HG03432 (cell line): Measurements from ENCODE around the gene CCDC74A.
A peak's percentile ranks its signal among the peaks of the same experiment; 100 is the strongest.
"Not testable (repeated sequence)": the region's sequence is repeated elsewhere in the genome, so short reads cannot be mapped to it uniquely, and the experiment has no call there.

Source experiments
- ATAC-seq: cut with Tn5 transposase; IDR thresholded peaks from one replicate; pipeline ENCODE4 v1.9.1; 2021; ENCODE audit warnings: mild to moderate bottlenecking, moderate library complexity; ENCODE audit not compliant: unreplicated experiment

The CCDC74A gene

DNA sequence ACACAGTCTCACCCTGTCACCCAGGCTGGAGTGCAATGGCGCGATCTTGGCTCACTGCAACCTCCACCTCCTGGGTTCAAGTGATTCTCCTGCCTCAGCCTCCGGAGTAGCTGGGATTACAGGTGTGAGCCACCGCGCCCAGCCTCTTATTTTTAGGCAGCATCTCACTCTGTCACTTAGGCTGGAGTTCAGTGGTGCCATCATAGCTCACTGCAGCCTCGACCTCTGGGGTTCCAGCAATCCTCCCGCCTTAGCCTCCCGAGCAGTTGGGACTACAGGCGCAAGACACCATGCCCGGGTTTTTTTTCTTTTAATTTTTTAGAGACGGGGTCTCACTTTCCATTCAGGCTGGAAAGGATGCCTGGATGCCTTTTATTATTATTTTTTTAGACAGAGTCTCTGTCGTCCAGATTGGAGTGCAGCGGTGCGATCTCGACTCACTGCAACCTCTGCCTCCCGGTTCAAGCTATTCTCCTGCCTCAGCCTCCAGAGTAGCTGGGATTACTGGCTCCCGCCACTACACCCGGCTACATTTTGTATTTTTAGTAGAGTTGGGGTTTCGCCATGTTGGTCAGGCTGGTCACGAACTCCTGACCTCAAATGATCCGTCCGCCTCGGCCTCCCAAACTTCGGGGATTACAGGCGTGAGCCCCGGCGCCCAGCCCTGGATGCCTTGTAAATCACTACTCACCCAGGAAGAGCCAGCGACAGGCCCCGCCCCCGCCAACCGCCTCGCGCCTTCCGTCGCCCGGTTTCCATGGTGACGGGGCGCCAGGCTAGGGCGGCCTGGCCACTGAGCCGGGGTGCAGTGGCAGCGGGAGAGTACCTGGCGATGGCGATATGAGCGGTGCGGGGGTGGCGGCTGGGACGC is at the start of gene CCDC74A:
CCDC74A (plus strand) TSS at position 758 of the 871 bp plus-strand sequence; CDS start at position 841, 83 bp downstream.
- ATAC-seq = peak; percentile 87

DNA sequence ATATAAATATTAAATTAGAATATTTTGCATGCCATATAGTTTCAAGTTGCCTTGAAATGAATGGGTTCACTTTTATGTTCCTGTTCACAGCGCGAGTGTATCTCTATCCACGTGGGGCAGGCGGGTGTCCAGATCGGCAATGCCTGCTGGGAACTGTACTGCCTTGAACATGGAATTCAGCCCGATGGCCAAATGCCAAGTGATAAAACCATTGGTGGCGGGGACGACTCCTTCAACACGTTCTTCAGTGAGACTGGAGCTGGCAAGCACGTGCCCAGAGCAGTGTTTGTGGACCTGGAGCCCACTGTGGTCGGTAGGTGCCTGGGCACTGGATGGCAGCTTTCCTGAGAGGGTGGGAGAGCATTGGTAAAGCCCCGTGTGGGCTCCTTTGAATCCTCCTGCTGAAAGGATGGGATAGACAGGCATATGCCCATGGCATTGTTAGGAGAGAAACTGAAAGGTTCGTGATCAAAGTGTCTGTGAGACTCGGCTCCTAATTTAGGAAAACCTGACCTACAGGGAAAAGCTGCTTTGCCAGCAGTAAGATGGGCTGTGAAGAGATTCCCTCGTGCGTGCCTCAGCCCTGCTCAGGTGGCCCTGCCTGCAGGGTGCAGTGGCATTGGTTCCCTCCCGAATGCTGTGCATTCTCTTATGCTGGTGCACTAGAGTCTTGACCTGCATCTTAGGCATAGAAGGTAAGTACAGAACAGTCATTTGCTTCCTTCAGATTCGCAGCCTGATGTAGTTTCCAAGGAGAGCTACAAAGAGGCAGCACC is 49.4 kb upstream of the CCDC74A start:
- ATAC-seq = not testable (repeated sequence)

DNA sequence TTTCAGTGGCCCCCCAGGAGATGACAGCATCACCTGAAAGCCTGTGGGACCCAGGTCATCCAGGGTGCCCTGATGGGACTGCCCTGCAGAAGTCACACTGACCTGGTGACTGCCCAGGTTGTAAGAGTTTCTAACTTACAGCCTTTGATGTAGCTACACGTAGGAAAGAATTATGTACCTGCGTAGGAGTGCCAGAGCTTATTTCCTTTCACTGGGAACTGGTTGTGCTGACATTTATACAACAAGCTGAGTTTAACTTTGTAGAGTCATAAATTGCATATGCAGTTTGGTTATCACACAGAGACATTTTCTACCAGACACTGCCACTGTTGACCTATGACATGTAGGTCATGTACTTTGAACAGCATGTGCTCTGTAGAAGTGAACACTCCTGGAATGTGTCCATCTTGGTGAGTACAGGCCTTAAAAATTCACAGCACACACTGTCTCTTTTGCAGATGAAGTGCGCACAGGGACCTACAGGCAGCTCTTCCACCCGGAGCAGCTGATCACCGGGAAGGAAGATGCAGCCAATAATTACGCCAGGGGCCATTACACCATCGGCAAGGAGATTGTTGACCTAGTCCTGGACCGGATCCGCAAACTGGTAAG is 48.7 kb upstream of the CCDC74A start:
- ATAC-seq = not testable (repeated sequence)

DNA sequence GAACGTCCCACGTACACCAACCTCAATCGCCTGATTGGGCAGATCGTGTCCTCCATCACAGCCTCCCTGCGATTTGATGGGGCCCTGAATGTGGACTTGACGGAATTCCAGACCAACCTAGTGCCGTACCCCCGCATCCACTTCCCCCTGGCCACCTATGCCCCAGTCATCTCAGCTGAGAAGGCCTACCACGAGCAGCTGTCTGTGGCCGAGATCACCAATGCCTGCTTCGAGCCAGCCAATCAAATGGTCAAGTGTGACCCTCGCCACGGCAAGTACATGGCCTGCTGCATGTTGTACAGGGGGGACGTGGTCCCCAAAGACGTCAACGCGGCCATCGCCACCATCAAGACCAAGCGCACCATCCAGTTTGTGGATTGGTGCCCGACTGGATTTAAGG is 47.3 kb upstream of the CCDC74A start:
- not testable (repeated sequence) for ATAC-seq

DNA sequence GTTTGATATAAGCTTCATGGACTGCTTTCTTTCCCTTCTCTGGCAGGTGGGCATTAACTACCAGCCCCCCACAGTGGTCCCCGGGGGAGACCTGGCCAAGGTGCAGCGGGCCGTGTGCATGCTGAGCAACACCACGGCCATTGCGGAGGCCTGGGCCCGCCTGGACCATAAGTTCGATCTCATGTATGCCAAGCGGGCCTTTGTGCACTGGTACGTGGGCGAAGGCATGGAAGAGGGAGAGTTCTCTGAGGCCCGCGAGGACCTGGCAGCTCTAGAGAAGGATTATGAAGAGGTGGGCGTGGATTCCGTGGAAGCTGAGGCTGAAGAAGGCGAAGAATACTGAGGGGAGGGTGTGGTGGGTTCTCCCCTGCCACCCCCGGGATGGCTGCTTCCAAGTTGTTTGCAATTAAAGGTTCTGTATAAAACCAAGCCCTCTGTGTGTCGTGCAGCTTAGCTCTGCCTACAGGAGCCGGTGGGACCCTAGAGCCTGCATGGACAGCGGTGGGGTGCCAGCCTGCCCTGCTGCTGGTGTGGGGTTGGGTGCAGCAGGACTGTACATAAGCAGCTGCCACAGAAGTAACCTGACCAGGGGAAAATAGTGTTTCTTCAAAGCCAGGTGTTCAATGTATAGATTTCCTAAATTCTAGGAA is 45.1 kb upstream of the CCDC74A start:
- ATAC-seq = not testable (repeated sequence)

DNA sequence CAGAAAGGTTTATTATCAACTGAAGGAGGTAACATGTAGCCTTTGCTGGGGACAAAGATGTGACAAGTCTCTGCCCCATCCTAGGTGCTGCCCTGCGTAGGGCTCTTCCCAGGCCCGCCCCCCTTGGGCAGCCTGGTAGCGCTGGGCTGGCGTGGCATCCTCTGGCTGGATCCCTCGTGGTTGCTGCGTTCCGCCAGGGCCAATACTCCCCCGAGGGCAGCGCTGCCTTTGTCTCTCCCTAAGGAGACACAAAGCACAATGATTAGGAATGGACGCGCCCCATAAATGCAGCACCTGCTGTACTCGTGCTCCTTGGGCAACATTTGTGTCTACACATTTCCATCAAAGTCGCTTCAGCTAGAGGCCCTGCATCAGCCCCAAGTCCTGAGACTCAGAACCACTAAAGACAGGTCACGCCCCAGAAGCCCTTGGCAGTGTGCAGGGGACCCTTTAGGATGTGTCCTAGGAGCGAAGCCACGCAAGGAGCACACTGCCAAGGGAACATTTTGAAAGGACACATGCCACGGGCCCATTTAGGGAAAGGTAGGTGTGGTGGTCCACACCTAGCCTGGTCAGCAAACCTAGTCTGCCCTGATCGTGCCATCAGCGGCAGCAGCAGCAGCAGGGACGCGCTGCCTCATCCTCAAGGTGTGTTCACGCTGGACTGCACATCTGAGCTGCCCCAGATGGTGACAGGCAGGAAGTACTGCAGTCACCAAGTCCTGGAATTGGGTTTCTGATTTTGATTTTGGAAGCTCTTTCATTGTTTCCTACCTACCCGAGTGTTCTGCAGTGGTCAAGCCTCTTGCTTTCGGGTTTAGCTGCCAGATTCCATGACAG is 43.5 kb upstream of the CCDC74A start:
- not testable (repeated sequence) for ATAC-seq

DNA sequence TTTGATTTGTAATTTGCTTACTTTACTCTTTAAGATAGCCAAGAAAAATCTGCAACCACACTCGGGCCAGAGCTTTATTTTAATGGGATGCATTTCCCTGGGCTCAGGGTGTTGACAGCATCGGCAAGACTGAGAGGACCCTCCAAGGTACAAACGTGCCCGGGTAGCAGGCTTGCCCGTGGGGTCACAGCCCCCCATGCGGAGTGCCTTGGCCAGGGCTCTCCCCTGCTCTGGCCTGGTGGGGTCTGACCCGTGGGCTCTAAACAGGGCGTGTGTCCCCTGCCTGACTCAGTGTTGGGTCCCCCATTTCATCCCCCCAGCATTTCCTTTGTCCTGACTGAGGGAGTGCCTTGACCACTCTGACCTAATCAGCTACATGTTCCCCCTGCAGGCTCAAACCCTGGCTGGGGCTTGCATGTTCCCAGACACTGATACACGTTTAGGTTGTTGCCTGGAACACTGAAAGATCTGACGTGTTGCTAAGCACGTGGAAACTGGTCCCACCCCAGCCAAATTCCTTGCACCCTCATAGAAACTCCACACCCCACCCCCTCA is 42.7 kb upstream of the CCDC74A start:
- not testable (repeated sequence) for ATAC-seq

DNA sequence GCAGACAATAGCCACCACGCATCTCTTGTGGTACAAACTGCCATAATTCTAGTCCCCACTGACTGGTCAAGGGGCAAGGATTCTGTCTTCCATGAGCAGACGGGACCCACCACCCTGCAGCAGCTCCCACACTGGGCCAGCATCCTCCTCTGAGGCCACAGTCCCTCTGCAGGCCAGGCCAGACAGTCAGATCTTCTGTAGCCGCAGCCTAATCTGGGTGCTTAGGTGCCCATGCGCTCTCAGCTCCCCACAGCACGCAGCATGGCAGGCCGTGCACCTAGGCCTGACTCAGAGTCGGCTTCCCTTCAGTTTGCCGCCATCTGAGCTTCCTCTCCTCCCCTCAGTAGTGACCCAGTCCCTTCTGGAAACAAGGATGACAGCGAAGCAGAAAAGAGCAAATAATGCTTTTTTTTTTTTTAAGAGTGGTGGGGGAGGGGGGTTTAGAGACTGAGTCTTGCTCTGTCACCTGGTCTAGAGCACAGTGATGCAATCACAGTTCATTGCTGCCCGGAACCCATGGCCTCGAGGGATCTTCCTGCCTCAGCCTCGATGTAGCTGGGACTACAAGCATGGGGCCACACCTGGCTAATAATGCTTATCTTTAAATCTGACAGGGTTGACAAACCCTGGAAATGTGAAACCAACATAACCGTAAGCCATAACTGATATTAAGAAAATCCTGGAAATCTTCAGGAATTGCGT is 41.3 kb upstream of the CCDC74A start:
- ATAC-seq = not testable (repeated sequence)

DNA sequence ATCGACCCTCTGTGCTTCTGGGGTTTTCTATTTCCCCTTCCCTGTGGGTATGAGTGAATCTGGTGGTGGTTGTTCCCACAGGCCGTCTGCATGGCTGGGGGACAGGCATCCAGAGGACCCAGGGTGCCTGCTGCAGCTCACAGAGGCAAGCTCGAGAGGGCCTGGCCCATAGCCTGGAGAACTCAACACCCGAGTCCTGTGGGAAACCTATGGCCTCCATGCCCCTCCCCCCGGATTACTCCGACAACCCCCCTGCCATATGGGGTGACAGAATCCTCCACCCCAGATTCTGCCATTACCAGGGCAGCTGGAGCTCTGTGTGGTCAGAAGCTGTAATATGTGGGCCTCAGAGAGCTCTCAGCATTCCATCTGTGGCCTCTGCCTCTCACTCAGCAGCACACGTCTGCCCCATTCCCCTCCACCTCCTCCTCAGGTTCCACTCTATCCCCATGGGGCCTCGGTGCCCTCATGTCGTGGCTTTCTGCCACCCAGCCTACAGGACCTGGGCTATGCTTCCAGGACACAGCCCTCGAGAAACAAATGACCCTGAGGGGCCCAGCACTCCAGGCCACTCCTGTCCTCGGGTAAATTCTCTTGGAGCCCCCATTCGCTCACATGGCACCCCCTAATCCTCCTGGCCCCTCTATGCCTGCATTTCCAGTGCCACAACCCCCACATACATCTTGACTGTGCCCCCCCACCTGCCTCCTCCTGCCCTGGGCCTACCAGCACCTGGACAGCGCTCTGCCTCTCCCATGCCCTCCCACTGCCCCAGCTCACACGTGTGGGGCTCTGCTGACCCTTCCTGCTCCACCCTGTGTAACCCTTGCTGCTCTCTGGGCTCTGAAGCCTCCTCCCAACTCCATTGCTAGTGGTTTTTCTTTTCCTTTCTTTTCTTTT is 39.1 kb upstream of the CCDC74A start:
- ATAC-seq = no peak

DNA sequence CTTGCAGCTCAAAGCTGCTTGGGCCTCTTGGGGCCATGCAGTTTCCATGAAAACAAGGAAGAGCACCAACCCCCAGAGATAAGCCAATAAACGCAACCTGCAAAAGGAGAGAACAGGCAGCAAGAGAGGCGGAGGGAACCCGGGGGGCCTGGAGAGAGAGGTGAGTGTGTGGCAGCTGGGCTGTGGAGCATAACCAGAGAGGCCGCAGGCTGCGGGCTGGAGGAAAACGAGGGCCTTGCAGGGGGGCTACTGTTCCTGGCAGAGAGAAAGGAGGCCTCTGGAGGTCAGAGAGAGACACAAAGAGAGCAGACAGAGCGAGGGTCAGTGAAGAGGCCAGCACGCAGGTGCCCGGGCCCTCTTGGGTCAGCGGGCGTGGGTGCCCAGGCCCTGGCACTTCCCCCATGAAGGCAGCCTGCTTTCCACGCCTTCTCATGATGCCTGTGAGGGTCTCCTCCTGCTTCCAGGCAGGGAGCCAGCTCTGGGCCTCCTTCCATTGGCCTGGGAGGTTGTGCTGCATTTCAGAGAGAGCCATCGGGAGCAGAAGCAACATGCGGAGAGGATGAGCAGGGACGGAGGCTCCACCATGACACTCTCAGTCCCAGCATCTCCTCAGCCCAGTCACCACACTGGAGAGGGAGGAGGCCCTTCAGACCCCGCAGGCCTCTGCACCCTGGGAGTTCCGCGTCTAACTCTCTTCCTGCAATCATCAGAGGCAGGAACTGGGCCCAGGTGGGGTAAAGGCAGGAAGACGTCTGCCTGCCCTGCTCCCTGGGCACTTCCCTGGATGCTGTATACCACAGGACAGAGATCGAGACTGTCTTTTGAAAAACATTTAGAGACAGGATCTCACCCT is 36.8 kb upstream of the CCDC74A start:
- ATAC-seq = not testable (repeated sequence)

DNA sequence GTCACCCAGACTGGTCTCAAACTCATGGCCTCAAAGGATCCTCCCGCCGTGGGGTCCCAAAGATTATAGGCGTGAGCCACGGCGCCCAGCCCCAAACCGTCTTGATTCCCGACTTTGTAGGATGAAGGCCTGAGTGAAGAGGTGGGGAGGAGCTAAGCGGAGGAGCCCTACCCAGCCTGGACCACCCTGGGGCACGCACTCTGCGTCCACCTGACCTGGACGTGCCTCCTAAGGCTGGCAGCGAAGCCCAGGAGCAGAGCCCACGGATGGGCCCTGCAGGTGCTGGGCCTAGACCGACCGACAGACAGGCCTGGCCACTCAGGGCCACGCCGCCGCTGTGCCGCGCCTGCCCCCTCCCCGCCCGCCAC is 36.2 kb upstream of the CCDC74A start:
- ATAC-seq = not testable (repeated sequence)

DNA sequence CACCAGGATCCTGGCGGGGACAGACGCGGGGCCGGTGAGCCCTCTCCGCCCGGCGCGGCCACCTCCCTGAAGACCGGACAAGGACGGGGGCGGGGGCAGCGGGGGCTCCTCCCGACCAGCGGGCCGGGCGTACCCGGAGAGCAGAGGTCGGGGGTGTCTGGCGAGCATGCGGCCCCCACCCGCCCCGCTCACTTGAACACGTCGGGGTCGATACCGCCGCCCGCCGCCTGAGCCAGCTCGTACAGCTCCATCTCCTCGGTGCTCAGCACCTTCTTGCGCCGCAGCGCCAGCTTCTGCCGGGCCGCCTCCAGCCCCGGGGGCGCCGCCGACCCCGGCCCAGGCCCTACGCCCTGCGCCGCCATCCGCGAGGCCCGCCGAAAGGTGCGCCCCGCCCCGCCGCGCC is 35.7 kb upstream of the CCDC74A start, which contains the start of gene MZT2A:
MZT2A (minus strand) TSS at position 383 of the 403 bp plus-strand sequence; CDS start at position 362, 21 bp downstream.
- peak; percentile 14 for ATAC-seq

DNA sequence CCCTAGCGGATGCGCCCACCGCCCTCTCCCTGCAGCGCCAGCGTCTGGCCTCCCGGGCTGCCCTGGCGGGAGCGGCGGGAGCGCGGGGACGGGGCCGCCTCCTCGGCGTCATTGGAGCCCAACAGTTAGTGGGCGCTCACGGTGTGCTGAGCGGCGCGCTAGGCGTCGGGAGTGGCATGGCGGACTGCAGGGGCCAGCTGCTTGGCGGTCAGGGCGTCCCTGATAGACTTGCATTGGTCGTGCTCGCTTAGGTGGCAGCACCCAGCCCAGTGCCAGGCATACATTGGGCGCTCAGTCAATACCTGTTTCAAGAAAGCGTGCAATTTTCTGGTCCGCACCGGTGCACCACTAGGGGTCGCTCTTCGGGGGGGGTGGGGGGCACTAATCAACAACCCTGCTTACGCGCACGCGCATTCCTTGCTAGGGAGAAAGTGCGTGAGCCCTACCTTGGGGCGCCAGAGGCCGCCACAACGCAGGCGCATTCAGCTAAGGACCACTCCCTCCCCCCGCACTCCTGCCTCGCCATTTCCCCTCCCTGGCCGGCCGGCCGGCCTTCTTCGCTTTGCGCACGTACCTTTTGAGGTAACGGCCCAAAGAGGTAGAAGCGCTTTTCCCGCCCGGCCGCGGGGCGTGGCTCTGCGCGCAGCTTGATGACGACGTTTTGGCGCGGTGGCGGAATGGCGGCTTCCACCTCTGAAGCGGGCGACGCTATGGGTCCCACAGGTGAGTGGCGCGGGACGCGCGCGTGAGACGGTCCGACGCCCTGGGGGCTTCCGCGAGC is 35.1 kb upstream of the CCDC74A start:
- peak; percentile 78 for ATAC-seq

DNA sequence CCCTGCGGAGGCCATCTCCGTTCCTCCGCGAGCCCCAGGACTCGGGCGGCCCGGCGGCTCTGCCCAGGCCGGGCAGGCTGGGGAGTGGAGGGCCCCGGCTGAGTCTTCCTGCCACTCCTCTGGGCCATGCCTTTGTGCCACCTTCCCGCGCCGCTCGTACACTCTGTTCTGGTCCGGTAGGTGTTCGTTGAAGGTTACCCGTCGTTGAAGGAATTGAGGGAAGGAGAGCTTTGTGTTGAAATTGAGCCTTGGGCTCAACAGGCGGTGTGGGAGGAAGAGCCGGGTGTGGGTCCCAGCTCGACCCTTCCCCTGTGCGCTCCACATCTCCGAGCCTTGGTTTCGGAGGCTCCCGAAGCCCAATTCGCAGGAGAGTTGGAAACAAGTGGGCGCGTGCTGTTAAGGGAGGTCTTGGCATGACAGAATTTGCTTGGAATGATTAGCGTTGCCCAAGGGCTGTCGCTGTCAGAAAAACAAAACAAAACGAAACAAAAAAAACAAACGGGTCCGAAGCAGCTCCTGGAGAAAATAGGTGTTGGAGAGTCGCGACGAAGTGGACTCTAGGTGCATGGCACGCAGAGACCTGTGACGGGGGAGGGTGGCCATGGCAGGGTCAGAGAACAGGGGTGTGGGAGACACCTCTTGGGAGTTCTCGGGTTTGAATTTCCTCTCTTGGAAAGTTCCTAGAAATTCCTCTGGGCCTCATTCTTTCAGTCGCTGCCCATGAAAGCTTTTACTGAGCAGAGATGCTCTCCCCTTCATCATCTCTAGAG is 34.3 kb upstream of the CCDC74A start:
- peak; percentile 26 for ATAC-seq

DNA sequence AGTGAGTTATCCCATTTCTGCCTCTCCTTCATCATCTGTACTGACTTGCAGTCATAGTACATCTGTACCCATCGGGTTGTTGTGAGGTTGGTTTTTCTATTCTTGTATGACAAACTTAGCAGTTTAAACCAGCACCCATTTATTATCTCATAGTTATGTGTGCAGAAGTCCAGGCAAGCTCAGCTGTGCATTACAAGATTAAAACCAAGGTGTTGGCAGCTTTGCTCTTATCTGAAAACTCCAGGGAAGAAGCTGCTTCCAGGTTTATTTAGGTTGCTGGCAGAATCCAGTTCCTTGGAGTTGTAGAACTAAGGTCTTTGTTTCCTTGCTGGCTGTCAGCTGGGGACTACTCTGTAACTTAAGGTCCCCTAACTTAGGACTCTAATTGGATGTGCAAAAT is 32.2 kb upstream of the CCDC74A start:
- not testable (repeated sequence) for ATAC-seq
